Type B pancreatic cell (in vitro differentiated cells): ENCODE data around the gene ZNF581. TPM values are rescaled to one million over a fixed set of nuclear protein-coding genes. Genes with fewer than 3 reads are reported as not detected.

Source experiments
- DNase-seq: peaks from one replicate; pipeline ENCODE4 v3.0.0; 2021; ENCODE audit warnings: mixed read lengths; ENCODE audit not compliant: unreplicated experiment; ENCODE audit errors: extremely low spot score
- H3K27ac Mint-ChIP-seq: 2 replicates; pipeline ENCODE4 v1.8.0; 2021; ENCODE audit warnings: mild to moderate bottlenecking, mixed read lengths
- H3K27me3 Mint-ChIP-seq: 2 replicates; pipeline ENCODE4 v1.8.0; 2021; ENCODE audit warnings: mixed read lengths
- H3K36me3 Mint-ChIP-seq: 2 replicates; pipeline ENCODE4 v1.8.0; 2021; ENCODE audit warnings: mixed read lengths
- H3K4me1 Mint-ChIP-seq: one replicate; pipeline ENCODE4 v1.8.0; 2021; ENCODE audit warnings: mixed read lengths; ENCODE audit not compliant: unreplicated experiment
- H3K4me3 Mint-ChIP-seq: 2 replicates; pipeline ENCODE4 v1.8.0; 2021; ENCODE audit warnings: mild to moderate bottlenecking, mixed read lengths
- H3K9me3 Mint-ChIP-seq: 2 replicates; pipeline ENCODE4 v1.8.0; 2021; ENCODE audit warnings: mixed read lengths
- CTCF ChIP-seq: fragments of 200-600 bp; sonication (generic); conservative IDR thresholded peaks from 2 replicates; pipeline ENCODE4 v1.5.0; 2021; ENCODE audit warnings: antibody characterized with exemption, mild to moderate bottlenecking
- total RNA-seq: library from RNA; stranded (reverse); gene quantifications from 2 replicates; pipeline ENCODE4 v1.2.1, GENCODE V29; 2021; ENCODE audit warnings: low replicate concordance

ZNF581 gene
- total RNA-seq, 1 donor from 2014 or later = 43.1 TPM

GRCh38 chr19:55606471-55606787 lies 37.0 kb upstream of the ZNF581 start:
- Mint-ChIP-seq H3K27ac (peak overlapping the region; percentile 97), H3K27me3 (no peaks in the 10 kb centered on the region), H3K4me3 (peak overlapping the region; percentile 99), H3K4me1 (peaks cover 21% of the 10 kb centered on the region), H3K9me3 (no peaks in the 10 kb centered on the region), H3K36me3 (peaks cover 30% of the 10 kb centered on the region)
- TF ChIP-seq CTCF = peak; percentile 1
- DNase-seq = no peak

GRCh38 chr19:55606817-55607216 lies 36.6 kb upstream of the ZNF581 start:
- H3K36me3 Mint-ChIP-seq = peaks cover 30% of the 10 kb centered on the region

GRCh38 chr19:55609326-55609725 lies 34.1 kb upstream of the ZNF581 start:
- Mint-ChIP-seq H3K4me3 (no peak overlapping the region), H3K27ac (no peak overlapping the region), H3K27me3 (no peaks in the 10 kb centered on the region), H3K4me1 (peaks cover 17% of the 10 kb centered on the region), H3K36me3 (peaks cover 35% of the 10 kb centered on the region), H3K9me3 (no peaks in the 10 kb centered on the region)
- DNase-seq = no peak
- no peak for TF ChIP-seq CTCF

More at GRCh38 chr19:55606817-55607216, 36.6 kb upstream of the ZNF581 start:
- H3K27me3 Mint-ChIP-seq = no peaks in the 10 kb centered on the region
- no peak for TF ChIP-seq CTCF
- peak overlapping the region; percentile 99 for H3K4me3 Mint-ChIP-seq
- no peaks in the 10 kb centered on the region for H3K9me3 Mint-ChIP-seq
- H3K27ac Mint-ChIP-seq = peak overlapping the region; percentile 97
- DNase-seq = no peak
- peaks cover 17% of the 10 kb centered on the region for H3K4me1 Mint-ChIP-seq

GRCh38 chr19:55611300-55611982 lies 32.0 kb upstream of the ZNF581 start:
- no peak overlapping the region for H3K4me3 Mint-ChIP-seq
- H3K27me3 Mint-ChIP-seq = no peaks in the 10 kb centered on the region
- no peak overlapping the region for H3K27ac Mint-ChIP-seq
- H3K36me3 Mint-ChIP-seq = peaks cover 29% of the 10 kb centered on the region
- H3K4me1 Mint-ChIP-seq = peaks cover 12% of the 10 kb centered on the region
- no peak for TF ChIP-seq CTCF
- no peak for DNase-seq
- H3K9me3 Mint-ChIP-seq = no peaks in the 10 kb centered on the region

GRCh38 chr19:55611983-55612645 lies 31.3 kb upstream of the ZNF581 start:
- Mint-ChIP-seq H3K27me3 (no peaks in the 10 kb centered on the region), H3K9me3 (no peaks in the 10 kb centered on the region), H3K27ac (no peak overlapping the region), H3K36me3 (peaks cover 23% of the 10 kb centered on the region), H3K4me3 (no peak overlapping the region), H3K4me1 (peaks cover 5% of the 10 kb centered on the region)
- no peak for TF ChIP-seq CTCF
- no peak for DNase-seq
